WTC11 (cell line): ENCODE measurements around the gene ROBO4. TPM values are rescaled to one million over a fixed set of nuclear protein-coding genes. Genes with fewer than 3 reads are reported as not detected.

ENCODE experiments used
- AFF4 ChIP-seq: sonication (generic); formaldehyde crosslinking; IDR thresholded peaks from 2 replicates; pipeline ENCODE4 v1.8.1; 2023; ENCODE audit warnings: mild to moderate bottlenecking, missing genetic modification reagents, borderline replicate concordance
- ARID4B ChIP-seq: sonication (generic); formaldehyde crosslinking; IDR thresholded peaks from 2 replicates; pipeline ENCODE4 v1.8.0; 2023; ENCODE audit warnings: missing genetic modification reagents, mild to moderate bottlenecking, borderline replicate concordance
- ATF1 ChIP-seq: sonication (generic); formaldehyde crosslinking; IDR thresholded peaks from 2 replicates; pipeline ENCODE4 v1.8.1; 2023; ENCODE audit warnings: mild to moderate bottlenecking, moderate library complexity, missing genetic modification reagents
- ATF3 ChIP-seq: sonication (generic); formaldehyde crosslinking; conservative IDR thresholded peaks from 2 replicates; pipeline ENCODE4 v1.8.1; 2022; ENCODE audit warnings: mild to moderate bottlenecking, missing genetic modification reagents
- CREB1 ChIP-seq: sonication (generic); formaldehyde crosslinking; IDR thresholded peaks from 2 replicates; pipeline ENCODE4 v1.8.0; 2023; ENCODE audit warnings: mild to moderate bottlenecking, missing genetic modification reagents
- CREM ChIP-seq: sonication (generic); formaldehyde crosslinking; IDR thresholded peaks from 2 replicates; pipeline ENCODE4 v1.8.1; 2022; ENCODE audit warnings: mild to moderate bottlenecking, missing genetic modification reagents, moderate library complexity
- ELF4 ChIP-seq: sonication (generic); formaldehyde crosslinking; IDR thresholded peaks from 2 replicates; pipeline ENCODE4 v1.8.1; 2022; ENCODE audit warnings: low read depth, mild to moderate bottlenecking, moderate library complexity, missing genetic modification reagents
- ESRRA ChIP-seq: sonication (generic); formaldehyde crosslinking; IDR thresholded peaks from 2 replicates; pipeline ENCODE4 v1.8.1; 2022; ENCODE audit warnings: mild to moderate bottlenecking, missing genetic modification reagents, borderline replicate concordance
- ETV6 ChIP-seq: sonication (generic); formaldehyde crosslinking; IDR thresholded peaks from 2 replicates; pipeline ENCODE4 v1.8.1; 2022; ENCODE audit warnings: mild to moderate bottlenecking, missing genetic modification reagents
- FOXJ3 ChIP-seq: sonication (generic); formaldehyde crosslinking; IDR thresholded peaks from 2 replicates; pipeline ENCODE4 v1.9.0; 2021; ENCODE audit warnings: missing genetic modification reagents, mild to moderate bottlenecking, borderline replicate concordance
- FOXK1 ChIP-seq: sonication (generic); formaldehyde crosslinking; IDR thresholded peaks from 2 replicates; pipeline ENCODE4 v1.8.0; 2022; ENCODE audit warnings: mild to moderate bottlenecking, moderate library complexity, missing genetic modification reagents
- HMGA2 ChIP-seq: fragments of 250-450 bp; sonication (Bioruptor Pico); IDR thresholded peaks from 2 replicates; pipeline ENCODE4 v1.4.0; 2021; ENCODE audit warnings: mild to moderate bottlenecking, moderate library complexity
- JAZF1 ChIP-seq: fragments of 250-450 bp; sonication (Bioruptor Pico); IDR thresholded peaks from 2 replicates; pipeline ENCODE4 v1.9.0; 2021; ENCODE audit warnings: moderate library complexity, mild to moderate bottlenecking, inconsistent platforms
- NR3C1 ChIP-seq: sonication (generic); formaldehyde crosslinking; conservative IDR thresholded peaks from 2 replicates; pipeline ENCODE4 v1.8.1; 2023; ENCODE audit warnings: low read depth, mild to moderate bottlenecking, missing genetic modification reagents
- OVOL2 ChIP-seq: fragments of 250-450 bp; sonication (Bioruptor Pico); IDR thresholded peaks from 2 replicates; pipeline ENCODE4 v1.9.0; 2021; ENCODE audit warnings: mild to moderate bottlenecking, borderline replicate concordance
- SMAD4 ChIP-seq: sonication (generic); formaldehyde crosslinking; IDR thresholded peaks from 2 replicates; pipeline ENCODE4 v1.8.0; 2022; ENCODE audit warnings: mild to moderate bottlenecking, missing genetic modification reagents
- SOX15 ChIP-seq: fragments of 250-450 bp; sonication (Bioruptor Pico); IDR thresholded peaks from 2 replicates; pipeline ENCODE4 v1.9.0; 2021; ENCODE audit warnings: mild to moderate bottlenecking
- TEAD4 ChIP-seq: sonication (generic); formaldehyde crosslinking; IDR thresholded peaks from 2 replicates; pipeline ENCODE4 v1.8.0; 2022; ENCODE audit warnings: mild to moderate bottlenecking, missing genetic modification reagents
- TP53 ChIP-seq: sonication (generic); formaldehyde crosslinking; IDR thresholded peaks from 2 replicates; pipeline ENCODE4 v1.8.1; 2023; ENCODE audit warnings: mild to moderate bottlenecking, missing genetic modification reagents
- USF2 ChIP-seq: sonication (generic); formaldehyde crosslinking; IDR thresholded peaks from 2 replicates; pipeline ENCODE4 v1.8.1; 2023; ENCODE audit warnings: mild to moderate bottlenecking, missing genetic modification reagents, moderate library complexity
- ZNF121 ChIP-seq: sonication (generic); formaldehyde crosslinking; IDR thresholded peaks from 2 replicates; pipeline ENCODE4 v1.8.0; 2023; ENCODE audit warnings: missing genetic modification reagents
- ZNF219 ChIP-seq: sonication (generic); formaldehyde crosslinking; IDR thresholded peaks from 2 replicates; pipeline ENCODE4 v1.8.0; 2023; ENCODE audit warnings: missing genetic modification reagents, mild to moderate bottlenecking, borderline replicate concordance
- ZNF317 ChIP-seq: sonication (generic); formaldehyde crosslinking; IDR thresholded peaks from 2 replicates; pipeline ENCODE4 v1.8.1; 2023; ENCODE audit warnings: low read depth, mild to moderate bottlenecking, moderate library complexity, missing genetic modification reagents, borderline replicate concordance
- ZNF416 ChIP-seq: fragments of 250-450 bp; sonication (Bioruptor Pico); IDR thresholded peaks from 2 replicates; pipeline ENCODE4 v1.9.0; 2021; ENCODE audit warnings: mild to moderate bottlenecking, inconsistent platforms
- ZNF423 ChIP-seq: fragments of 250-450 bp; sonication (Bioruptor Pico); IDR thresholded peaks from 2 replicates; pipeline ENCODE4 v2.1.2; 2022; ENCODE audit warnings: mild to moderate bottlenecking, moderate library complexity
- ZSCAN18 ChIP-seq: fragments of 250-450 bp; sonication (Bioruptor Pico); IDR thresholded peaks from 2 replicates; pipeline ENCODE4 v2.1.2; 2022; ENCODE audit warnings: mild to moderate bottlenecking, moderate library complexity
- total RNA-seq: library from RNA; stranded (reverse); gene quantifications from 3 replicates; pipeline ENCODE4 v1.2.3, GENCODE V29; 2021

Gene ROBO4
- total RNA-seq, 1 experiment from 2014 or later: 0.13 TPM

- TF ChIP-seq OVOL2 (no peak), FOXK1 (CRISPR knock-in tag) (no peak), USF2 (CRISPR knock-in tag) (no peak), FOXJ3 (CRISPR knock-in tag) (no peak), SMAD4 (peak; percentile 90), TP53 (CRISPR knock-in tag) (peak; percentile 83), ZNF423 (CRISPR knock-in tag) (no peak), ZNF219 (CRISPR knock-in tag) (peak; percentile 88; the same call in 1 of the 2 replicates), HMGA2 (CRISPR knock-in tag) (no peak), ATF1 (CRISPR knock-in tag) (no peak), CREM (no peak), TEAD4 (peak; percentile 85; the same call in 1 of the 2 replicates), ATF3 (peak; percentile 64; the same call in 1 of the 2 replicates), JAZF1 (CRISPR knock-in tag) (no peak), NR3C1 (CRISPR knock-in tag) (no peak), ARID4B (CRISPR knock-in tag) (peak; percentile 89; the same call in 1 of the 2 replicates), CREB1 (0 out of 2 replicates have a peak, but pooled peaks have one; percentile 29), ESRRA (no peak), ZNF416 (CRISPR knock-in tag) (no peak), AFF4 (CRISPR knock-in tag) (no peak), ETV6 (CRISPR knock-in tag) (0 out of 2 replicates have a peak, but pooled peaks have one; percentile 38), ZSCAN18 (CRISPR knock-in tag) (no peak), SOX15 (CRISPR knock-in tag) (no peak), ZNF317 (CRISPR knock-in tag) (no peak), ZNF121 (CRISPR knock-in tag) (no peak), ELF4 (no peak)
These were observed 31.5 kb downstream of the ROBO4 start (continued) for GRCh38 chr11:124865902-124866851.
